ENCODE measurements around the gene KDELR3. TPM values are rescaled to one million over a fixed set of nuclear protein-coding genes. Genes with fewer than 3 reads are reported as not detected.
A peak's percentile ranks its signal among the peaks of the same experiment; 100 is the strongest.

The KDELR3 gene
- total RNA-seq, 4 donors from 2014 or later: 3.5 to 12.9 (median 7.0) TPM

DNA sequence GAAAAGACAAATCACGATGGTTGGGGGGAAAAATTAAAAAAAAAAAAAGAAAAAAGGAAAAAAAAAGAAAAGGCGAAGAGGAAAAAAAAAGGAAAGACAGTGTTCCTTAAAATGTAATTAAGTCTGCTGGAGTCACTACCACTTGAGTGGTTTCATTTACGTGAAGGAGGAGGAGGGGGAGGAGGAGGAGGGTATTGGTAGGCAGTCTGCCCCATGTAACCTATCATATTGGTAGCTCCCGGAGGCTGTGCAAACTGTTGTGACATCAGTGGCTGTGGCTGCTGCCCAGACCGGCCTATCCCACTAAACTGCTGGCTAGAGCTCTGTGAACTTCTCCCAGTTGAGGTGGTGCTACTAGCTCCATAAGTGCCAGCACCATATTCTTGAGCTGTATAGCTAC, 17.9 kb downstream of the KDELR3 start:
- intact Hi-C loops (cut with DNase I): no loop called here
- Histone ChIP-seq H3K4me1 (peaks cover 8 to 39% (median 35%) of the 10 kb centered on the region in 4 donors), H3K36me3 (peaks cover 84 to 100% (median 99%) of the 10 kb centered on the region in 4 donors), H3K27ac (replicated peaks in 1 of 4) (no peak overlapping the region), H3K27me3 (no peaks in the 10 kb centered on the region), H3K9me3 (no peaks in the 10 kb centered on the region), H3K4me3 (no peak overlapping the region)
- 50% methylated on average over 5 of the region's 5 CpGs for WGBS
- no peak for DNase-seq (ENCODE audit: extremely low spot score)
- TF ChIP-seq POLR2A (IDR thresholded peaks at IDR 0.05; ENCODE audit: low read depth): no peak
- TF ChIP-seq POLR2AphosphoS5 (IDR thresholded peaks at IDR 0.05): peak in 1 of 2 donors; percentile 37
- TF ChIP-seq EP300 (IDR thresholded peaks at IDR 0.05): no peak
- TF ChIP-seq, protein P1, sequence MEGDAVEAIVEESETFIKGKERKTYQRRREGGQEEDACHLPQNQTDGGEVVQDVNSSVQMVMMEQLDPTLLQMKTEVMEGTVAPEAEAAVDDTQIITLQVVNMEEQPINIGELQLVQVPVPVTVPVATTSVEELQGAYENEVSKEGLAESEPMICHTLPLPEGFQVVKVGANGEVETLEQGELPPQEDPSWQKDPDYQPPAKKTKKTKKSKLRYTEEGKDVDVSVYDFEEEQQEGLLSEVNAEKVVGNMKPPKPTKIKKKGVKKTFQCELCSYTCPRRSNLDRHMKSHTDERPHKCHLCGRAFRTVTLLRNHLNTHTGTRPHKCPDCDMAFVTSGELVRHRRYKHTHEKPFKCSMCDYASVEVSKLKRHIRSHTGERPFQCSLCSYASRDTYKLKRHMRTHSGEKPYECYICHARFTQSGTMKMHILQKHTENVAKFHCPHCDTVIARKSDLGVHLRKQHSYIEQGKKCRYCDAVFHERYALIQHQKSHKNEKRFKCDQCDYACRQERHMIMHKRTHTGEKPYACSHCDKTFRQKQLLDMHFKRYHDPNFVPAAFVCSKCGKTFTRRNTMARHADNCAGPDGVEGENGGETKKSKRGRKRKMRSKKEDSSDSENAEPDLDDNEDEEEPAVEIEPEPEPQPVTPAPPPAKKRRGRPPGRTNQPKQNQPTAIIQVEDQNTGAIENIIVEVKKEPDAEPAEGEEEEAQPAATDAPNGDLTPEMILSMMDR (IDR thresholded peaks at IDR 0.05): no peak

DNA sequence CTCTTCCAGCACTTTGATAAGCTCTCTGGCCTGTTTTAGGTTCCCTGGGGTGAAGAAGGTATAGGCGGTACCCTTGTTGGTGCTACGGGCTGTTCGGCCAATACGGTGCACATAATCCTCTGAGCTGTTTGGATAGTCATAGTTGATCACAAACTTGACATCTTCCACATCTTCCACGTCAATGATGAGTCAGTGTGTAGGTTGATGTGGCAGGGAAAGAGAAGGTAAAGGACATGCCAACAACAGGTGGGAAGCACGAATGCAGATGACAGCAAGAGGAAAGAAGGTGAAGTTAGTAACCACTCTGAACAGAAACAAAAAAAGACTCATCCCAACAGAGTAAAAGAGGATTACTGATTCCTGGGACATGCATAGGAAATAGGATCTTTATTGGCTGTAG, 20.1 kb downstream of the KDELR3 start:
- no peak for DNase-seq (ENCODE audit: extremely low spot score)
- H3K27ac ChIP-seq (replicated peaks in 1 of 4): peak overlapping the region in 1 of 4 donors; percentile 35
- H3K4me1 ChIP-seq: peaks cover 20 to 55% (median 50%) of the 10 kb centered on the region in 4 donors
- 86% methylated on average over 6 of the region's 6 CpGs for WGBS
- TF ChIP-seq POLR2AphosphoS5 (IDR thresholded peaks at IDR 0.05) (peak in 1 of 2 donors; percentile 61), EP300 (IDR thresholded peaks at IDR 0.05) (no peak), POLR2A (IDR thresholded peaks at IDR 0.05; ENCODE audit: low read depth) (no peak)
- intact Hi-C loops (cut with DNase I): no loop called here
- peaks cover 95 to 100% (median 100%) of the 10 kb centered on the region in 4 donors for H3K36me3 ChIP-seq
- H3K27me3 ChIP-seq: no peaks in the 10 kb centered on the region
- H3K4me3 ChIP-seq: no peak overlapping the region
- H3K9me3 ChIP-seq: no peaks in the 10 kb centered on the region

DNA sequence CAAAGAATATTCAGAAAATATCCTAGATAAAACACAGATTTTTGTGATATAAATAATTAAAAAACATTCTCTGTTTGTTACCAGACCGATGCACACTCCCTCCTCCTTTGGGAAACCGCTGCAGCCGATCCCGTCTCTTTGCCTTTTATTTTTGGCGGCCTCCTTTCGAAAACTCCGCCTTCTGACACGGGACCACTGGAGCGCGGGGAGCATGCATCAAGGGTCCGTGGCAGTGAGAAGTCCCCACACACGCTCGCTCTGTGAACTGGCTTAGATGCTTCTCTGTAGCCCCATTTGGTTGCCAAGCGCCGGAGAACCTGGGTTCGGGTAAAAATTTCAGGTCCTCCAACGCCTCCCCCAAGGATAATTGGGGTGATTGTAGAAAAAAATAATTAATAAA, 21.2 kb downstream of the KDELR3 start:
- intact Hi-C loops (cut with DNase I): no loop called here
- Histone ChIP-seq H3K4me3 (no peak overlapping the region), H3K9me3 (no peaks in the 10 kb centered on the region), H3K27me3 (no peaks in the 10 kb centered on the region), H3K36me3 (peaks cover 96 to 100% (median 100%) of the 10 kb centered on the region in 4 donors), H3K27ac (replicated peaks in 1 of 4) (peak overlapping the region in 1 of 4 donors; percentile 73), H3K4me1 (peaks cover 20 to 59% (median 56%) of the 10 kb centered on the region in 4 donors)
- DNase-seq (ENCODE audit: extremely low spot score): no peak
- TF ChIP-seq POLR2A (IDR thresholded peaks at IDR 0.05; ENCODE audit: low read depth): no peak
- TF ChIP-seq EP300 (IDR thresholded peaks at IDR 0.05): no peak
- TF ChIP-seq, protein P1 (IDR thresholded peaks at IDR 0.05): no peak
- TF ChIP-seq POLR2AphosphoS5 (IDR thresholded peaks at IDR 0.05): no peak
- 89% methylated on average over 17 of the region's 17 CpGs for WGBS

DNA sequence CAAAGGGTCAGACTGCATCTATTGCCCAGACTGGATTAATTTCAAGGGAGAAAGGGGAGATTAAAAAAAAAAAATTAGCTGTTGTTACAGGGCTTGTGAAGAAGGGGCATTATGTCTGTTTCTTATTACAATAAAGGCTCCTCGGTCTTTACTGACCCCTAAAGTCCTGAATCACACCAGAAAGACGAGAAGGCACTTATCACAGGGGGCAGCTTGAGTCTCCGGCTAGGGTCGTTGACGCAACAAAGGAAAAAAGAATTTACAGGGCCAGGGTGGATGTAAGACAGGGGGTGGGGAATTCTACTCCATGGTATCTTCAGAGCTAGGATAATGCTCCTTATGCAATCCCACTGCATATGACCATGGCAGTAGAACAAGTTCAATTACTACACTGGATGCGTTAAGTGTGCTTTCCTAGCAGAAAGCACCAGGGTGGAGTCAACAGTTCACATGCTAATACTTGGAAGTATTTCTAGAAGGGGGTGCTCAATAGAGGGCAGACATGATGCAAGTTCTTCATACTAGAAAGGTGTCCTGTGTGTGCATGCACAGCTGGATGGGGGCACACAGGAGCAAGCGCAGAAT, 21.8 kb downstream of the KDELR3 start:
- intact Hi-C loops (cut with DNase I): no loop called here
- peaks cover 96 to 100% (median 100%) of the 10 kb centered on the region in 4 donors for H3K36me3 ChIP-seq
- TF ChIP-seq POLR2AphosphoS5 (IDR thresholded peaks at IDR 0.05): peak in 1 of 2 donors; percentile 18
- TF ChIP-seq, protein P1 (IDR thresholded peaks at IDR 0.05): no peak
- peak overlapping the region; percentile 66 to 73 (median 72) for H3K27ac ChIP-seq (replicated peaks in 1 of 4)
- WGBS: 77% methylated on average over 7 of the region's 7 CpGs
- DNase-seq (ENCODE audit: extremely low spot score): no peak
- no peak overlapping the region for H3K4me3 ChIP-seq
- H3K9me3 ChIP-seq: no peaks in the 10 kb centered on the region
- peaks cover 20 to 62% (median 58%) of the 10 kb centered on the region in 4 donors for H3K4me1 ChIP-seq
- H3K27me3 ChIP-seq: no peaks in the 10 kb centered on the region

DNA sequence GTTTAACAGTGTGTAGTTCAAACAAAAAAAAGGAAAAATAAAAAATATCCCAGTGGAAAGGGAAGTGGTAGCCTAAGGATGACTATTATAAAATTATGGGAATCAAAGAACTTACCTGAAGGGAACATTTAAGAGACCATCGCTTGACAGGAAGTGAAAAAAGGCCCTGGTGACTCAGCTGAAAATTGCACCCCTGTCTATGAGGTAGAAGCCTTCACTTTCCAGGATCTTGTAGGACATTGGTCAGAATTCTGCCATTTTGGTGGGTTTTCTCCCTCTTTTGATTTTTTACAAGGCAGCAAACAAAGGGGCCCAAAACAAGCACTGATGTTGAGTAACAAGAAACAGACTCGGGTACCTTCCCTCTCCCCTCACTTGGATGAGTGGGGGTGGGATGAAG, 22.6 kb downstream of the KDELR3 start:
- TF ChIP-seq EP300 (IDR thresholded peaks at IDR 0.05): no peak
- TF ChIP-seq, protein P1 (IDR thresholded peaks at IDR 0.05): peak in 1 of 3 experiments; percentile 7
- intact Hi-C loops (cut with DNase I): no loop called here
- DNase-seq (ENCODE audit: extremely low spot score): no peak

More for the DNA sequence above, 22.6 kb downstream of the KDELR3 start:
- Histone ChIP-seq H3K27me3 (no peaks in the 10 kb centered on the region), H3K27ac (replicated peaks in 1 of 4) (peak overlapping the region; percentile 66 to 73 (median 72)), H3K4me1 (peaks cover 20 to 70% (median 58%) of the 10 kb centered on the region in 4 donors), H3K9me3 (no peaks in the 10 kb centered on the region), H3K4me3 (no peak overlapping the region), H3K36me3 (peaks cover 96 to 100% (median 100%) of the 10 kb centered on the region in 4 donors)
- 62% methylated on average over 2 of the region's 2 CpGs for WGBS

Measured in esophagus muscularis mucosa (tissue), 4 donors.